Spinal cord (tissue), 10 donors: ENCODE measurements around the gene HOXA6. TPM values are rescaled to one million over a fixed set of nuclear protein-coding genes. Genes with fewer than 3 reads are reported as not detected.
A peak's percentile ranks its signal among the peaks of the same experiment; 100 is the strongest.

Experiments
- DNase-seq, 6 donors: peaks; one replicate each; pipeline versions ENCODE4 v3.0.0 to v3.0.0-alpha.2; 2013 to 2015; ENCODE audit warnings: low spot score in 6 of 6, low read depth in 4 of 6
- H3K27ac ChIP-seq: one replicate; pipeline ENCODE4 v1.5.1; 2013; ENCODE audit warnings: low read depth, low read length, control low read depth
- H3K27me3 ChIP-seq: one replicate; pipeline ENCODE4 v1.6.1; 2013; ENCODE audit warnings: low read length; ENCODE audit not compliant: control insufficient read depth, insufficient read depth
- H3K36me3 ChIP-seq: one replicate; pipeline ENCODE4 v1.6.1; 2013; ENCODE audit warnings: low read length; ENCODE audit not compliant: control insufficient read depth, insufficient read depth
- H3K4me1 ChIP-seq: one replicate; pipeline ENCODE4 v1.6.1; 2013; ENCODE audit warnings: low read length; ENCODE audit not compliant: control insufficient read depth, insufficient read depth
- H3K4me3 ChIP-seq: one replicate; pipeline ENCODE4 v1.5.1; 2013; ENCODE audit warnings: low read depth, low read length, control low read depth
- H3K9me3 ChIP-seq: one replicate; pipeline ENCODE4 v1.6.1; 2013; ENCODE audit warnings: low read length; ENCODE audit not compliant: control insufficient read depth, insufficient read depth
- WGBS: methylation state at CpG from one replicate; pipeline ENCODE4 v1.1.5; 2013; ENCODE audit warnings: missing lambda C conversion rate; ENCODE audit not compliant: insufficient coverage; 5-methylcytosine and 5-hydroxymethylcytosine counted together
- polyA plus RNA-seq, 2 donors: library from polyadenylated mRNA; unstranded; fragments of 120-200 nt; gene quantifications; one replicate each; pipeline ENCODE4 v1.2.1, GENCODE V29; 2013; ENCODE audit not compliant: insufficient read length in 2 of 2
- total RNA-seq, 2 donors: library from RNA; depleted of rRNA in 1 of 2; stranded (reverse); fragments of 120-200 nt in 1 of 2; fragments of >200 nt in 1 of 2; gene quantifications; one replicate each; pipeline versions ENCODE4 v1.2.3 to v1.2.4, GENCODE V29; 2013 to 2014
- donor health status: healthy.

Gene HOXA6
- total and polyA plus RNA-seq, 4 donors = 12.5 to 58.3 (median 33.9) TPM

DNA sequence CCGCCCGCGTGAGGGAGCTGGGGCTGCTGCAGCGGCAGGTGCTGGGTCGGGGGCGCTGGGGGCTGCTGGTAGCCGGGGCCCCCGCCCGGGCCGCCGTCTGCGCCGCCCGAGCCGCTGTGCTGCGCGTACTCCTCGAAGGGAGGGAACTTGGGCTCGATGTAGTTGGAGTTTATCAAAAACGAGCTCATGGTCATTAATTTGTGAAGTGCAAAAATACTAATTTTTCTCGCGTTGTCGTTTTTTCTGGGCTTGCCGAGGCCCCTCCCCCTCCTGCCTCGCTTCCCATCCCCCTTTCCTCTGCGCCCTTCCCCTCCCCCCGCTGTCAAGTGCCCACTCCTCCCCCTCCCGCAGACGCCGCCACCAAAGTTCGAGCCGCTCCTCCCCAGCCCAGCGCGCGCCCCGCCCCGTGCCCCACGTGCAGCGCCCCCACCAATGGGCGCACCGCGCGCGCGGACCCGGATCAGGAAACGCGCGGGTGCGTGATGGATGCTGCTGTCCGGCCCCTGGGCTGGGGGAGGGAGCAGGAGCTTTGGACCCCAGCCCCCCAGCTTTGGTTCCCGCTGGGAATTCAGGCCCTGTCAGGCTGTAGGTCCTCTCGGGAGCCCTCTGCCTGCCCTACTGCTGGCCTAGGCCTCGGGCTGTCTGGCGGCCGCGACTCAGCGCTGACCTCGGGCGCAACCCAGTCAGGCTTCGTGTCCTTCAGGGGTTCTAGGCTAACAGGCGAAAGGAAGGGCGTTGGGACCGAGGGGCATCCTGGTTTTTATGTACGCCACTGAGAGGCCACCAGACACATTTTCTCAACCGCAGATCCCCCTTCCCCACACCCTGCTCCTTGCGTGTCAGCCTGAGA is 16.8 kb downstream of the HOXA6 start, which contains the start of gene HOXA4:
TSS of gene HOXA4 (minus strand) at position 218 of the 850 bp plus-strand sequence. CDS start at position 194, 24 bp downstream.
- Histone ChIP-seq H3K27ac (peak within 1 kb of the TSS; percentile 98), H3K9me3 (no peaks in the 10 kb centered on the region), H3K4me3 (peak within 1 kb of the TSS; percentile 83), H3K36me3 (peaks cover 7% of the 10 kb centered on the region), H3K27me3 (no peaks in the 10 kb centered on the region), H3K4me1 (peaks cover 26% of the 10 kb centered on the region)
- WGBS = under 1% methylated on average over 56 of the region's 67 CpGs
- DNase-seq = peak in 4 of 6 donors; percentile 85 to 97 (median 90)

DNA sequence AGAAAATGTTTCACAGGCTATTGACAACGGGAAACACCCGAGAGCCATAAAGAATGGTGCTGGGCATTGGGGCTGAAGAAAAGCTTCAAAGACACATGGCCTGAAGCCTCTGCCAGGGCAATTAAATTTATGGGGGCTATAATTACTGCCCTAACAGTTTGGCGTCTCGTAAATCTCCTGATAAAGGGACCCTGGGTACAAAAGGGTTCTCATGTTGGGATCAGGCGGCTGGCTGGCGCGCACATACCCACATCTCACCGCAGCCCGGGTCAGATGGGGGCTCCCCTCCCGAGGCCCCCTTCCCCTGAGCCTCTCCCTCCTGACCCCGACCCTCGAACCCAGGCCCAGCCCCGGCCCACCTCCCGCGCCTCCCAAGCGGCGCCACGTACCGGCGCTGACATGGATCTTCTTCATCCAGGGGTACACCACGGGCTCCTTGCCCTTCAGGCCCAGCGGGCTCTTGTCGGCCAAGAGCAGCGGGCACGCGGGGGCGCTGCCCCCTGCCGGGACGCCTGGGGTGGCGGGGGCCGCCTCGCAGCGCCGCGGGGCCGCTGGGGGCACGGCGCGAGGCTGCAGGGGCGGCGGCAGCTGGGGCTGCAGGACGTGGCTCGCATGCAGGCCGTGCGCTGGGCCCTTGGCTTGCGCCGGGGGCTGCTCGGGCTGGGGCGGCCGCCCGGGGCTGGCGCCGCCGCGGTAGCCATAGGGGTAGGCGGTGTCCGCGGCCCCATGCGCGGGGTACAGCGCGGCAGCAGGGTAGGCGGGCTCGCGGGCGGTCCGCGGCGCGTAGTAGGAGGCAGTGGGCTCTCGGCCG is 17.6 kb downstream of the HOXA6 start:
- WGBS = 2% methylated on average over 72 of the region's 72 CpGs
- H3K36me3 ChIP-seq = peaks cover 7% of the 10 kb centered on the region
- H3K9me3 ChIP-seq = no peaks in the 10 kb centered on the region
- peaks cover 1% of the 10 kb centered on the region for H3K27me3 ChIP-seq
- H3K4me3 ChIP-seq = peak overlapping the region; percentile 45
- H3K27ac ChIP-seq = peak overlapping the region; percentile 98
- peaks cover 35% of the 10 kb centered on the region for H3K4me1 ChIP-seq
- DNase-seq = peak in 2 of 6 donors; percentile 84 to 93

DNA sequence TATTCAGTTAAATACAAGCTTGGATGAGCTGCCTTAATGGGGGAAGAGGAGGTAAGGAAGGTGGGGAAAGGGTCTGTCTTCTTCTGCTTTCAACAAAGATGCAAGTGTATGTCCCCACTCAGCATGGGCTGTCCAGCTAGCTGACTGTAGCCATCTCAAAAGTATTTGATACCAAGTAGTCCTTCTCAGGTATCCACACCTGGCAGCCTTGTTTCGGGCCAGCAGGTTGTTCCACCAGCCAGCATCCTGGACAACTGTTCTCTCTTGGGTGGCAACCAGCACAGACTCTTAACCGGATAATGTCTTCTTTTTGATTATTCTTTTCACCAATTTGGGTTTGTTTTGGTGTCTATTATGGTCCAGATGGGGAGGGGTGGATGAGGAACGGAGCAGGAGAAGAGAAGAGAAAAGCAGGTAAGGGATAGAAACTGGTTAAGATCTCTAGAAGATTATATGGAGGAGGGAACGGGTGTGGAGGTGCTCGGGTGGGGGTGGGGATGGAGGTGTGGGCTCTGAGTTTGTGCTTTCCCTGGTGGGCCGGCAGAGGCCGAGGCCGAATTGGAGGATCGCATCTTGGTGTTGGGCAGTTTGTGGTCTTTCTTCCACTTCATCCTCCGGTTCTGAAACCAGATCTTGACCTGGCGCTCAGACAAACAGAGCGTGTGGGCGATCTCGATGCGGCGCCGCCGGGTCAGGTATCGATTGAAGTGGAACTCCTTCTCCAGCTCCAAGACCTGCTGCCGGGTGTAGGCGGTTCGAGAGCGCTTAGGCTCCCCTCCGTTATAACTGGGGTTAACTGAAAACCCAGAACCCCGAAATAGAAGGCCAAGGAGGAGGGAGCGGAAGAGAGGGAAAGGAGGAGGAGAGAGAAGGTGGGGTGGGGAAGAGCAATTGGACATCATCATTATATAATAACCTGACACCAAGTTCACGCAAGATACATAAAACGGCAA is 18.5 kb downstream of the HOXA6 start:
- Histone ChIP-seq H3K4me1 (peaks cover 43% of the 10 kb centered on the region), H3K36me3 (peaks cover 12% of the 10 kb centered on the region), H3K9me3 (no peaks in the 10 kb centered on the region), H3K4me3 (peak overlapping the region; percentile 45), H3K27ac (peak overlapping the region; percentile 98), H3K27me3 (peaks cover 5% of the 10 kb centered on the region)
- DNase-seq = no peak
- WGBS = 38% methylated on average over 20 of the region's 28 CpGs

DNA sequence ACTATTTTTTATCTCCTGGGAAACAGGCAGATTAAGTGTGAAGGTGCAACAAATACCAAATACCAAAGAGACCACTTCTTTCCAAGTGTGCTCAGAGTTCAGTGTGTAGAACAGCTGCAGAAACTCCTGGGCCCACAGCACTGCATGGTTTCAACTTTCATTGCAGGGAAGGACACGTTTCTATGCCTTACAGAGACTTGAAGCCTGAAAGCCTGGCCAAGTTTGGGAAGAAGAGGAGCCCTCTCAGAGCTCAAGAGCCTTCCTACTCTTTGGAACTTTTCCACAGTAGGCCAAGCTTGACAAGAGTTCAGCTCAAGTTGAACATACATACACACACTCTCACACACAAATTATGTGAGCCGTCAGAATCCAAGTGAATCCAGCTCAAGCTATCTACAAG is 19.5 kb downstream of the HOXA6 start:
- peaks cover 5% of the 10 kb centered on the region for H3K27me3 ChIP-seq
- peak in 1 of 6 donors; percentile 72 for DNase-seq

DNA sequence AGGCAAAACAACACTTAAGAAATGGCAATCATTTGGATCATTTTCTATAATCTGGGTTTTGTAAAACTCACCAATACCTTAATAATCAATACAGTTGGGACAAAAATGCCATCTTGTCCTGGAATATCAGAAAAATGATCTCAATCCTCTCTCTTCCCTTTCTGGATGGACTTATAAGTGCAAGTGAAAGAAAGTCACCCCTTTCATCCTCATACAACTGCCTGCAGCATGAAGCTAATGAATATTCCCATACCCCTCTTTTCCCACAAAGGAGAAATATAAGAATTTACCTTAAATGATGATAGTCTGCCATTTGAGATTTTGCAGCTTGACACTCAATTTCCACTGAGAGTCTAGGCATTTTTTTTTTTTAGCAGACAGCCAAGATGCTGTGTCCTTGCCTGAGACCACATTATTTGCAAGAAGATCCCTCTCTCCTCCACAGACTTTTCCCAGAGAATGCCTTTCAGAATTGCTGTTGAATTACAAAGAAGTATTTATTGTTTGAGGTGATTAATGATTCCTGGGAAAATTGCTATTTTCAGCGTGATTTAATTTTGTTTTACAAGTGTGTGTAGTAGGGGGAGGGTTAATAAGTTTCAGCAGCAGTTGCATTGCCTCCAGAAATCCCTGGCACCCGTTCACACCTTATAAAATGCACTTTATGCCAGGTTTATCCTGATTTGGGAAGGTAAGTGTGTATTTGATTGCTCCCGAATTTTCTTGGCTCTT is 20.8 kb downstream of the HOXA6 start:
- H3K9me3 ChIP-seq = no peaks in the 10 kb centered on the region
- peaks cover 22% of the 10 kb centered on the region for H3K36me3 ChIP-seq
- H3K4me1 ChIP-seq = peaks cover 59% of the 10 kb centered on the region
- WGBS = no CpG with 5 or more reads among the region's 3 CpGs
- peak overlapping the region; percentile 98 for H3K27ac ChIP-seq
- no peak overlapping the region for H3K4me3 ChIP-seq
- H3K27me3 ChIP-seq = peaks cover 5% of the 10 kb centered on the region
- DNase-seq = no peak

More for the DNA sequence above, 19.5 kb downstream of the HOXA6 start:
- H3K36me3 ChIP-seq = peaks cover 14% of the 10 kb centered on the region
- H3K4me3 ChIP-seq = no peak overlapping the region
- peak overlapping the region; percentile 98 for H3K27ac ChIP-seq
- WGBS = 14% methylated on average over 1 of the region's 2 CpGs
- no peaks in the 10 kb centered on the region for H3K9me3 ChIP-seq
- peaks cover 47% of the 10 kb centered on the region for H3K4me1 ChIP-seq

DNA sequence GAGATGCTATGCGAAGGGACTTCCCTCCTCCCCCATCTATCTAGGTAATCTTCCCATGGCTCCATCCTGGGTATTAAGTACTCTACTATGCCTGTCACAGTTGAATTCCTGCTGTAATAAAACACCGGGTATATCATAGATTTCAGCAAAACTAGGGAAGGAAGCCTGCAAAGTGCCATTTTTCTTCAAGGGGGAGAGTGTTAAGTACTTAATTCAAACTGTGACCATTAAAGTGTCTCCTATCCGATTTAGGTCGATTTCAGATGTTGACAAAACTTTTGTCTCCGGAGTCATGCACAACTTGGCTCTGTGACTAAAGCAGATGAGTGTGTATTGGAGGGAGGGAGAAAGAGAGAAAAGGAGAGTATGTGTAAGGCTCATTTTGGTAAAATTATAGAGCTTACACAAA is 21.6 kb downstream of the HOXA6 start:
- Histone ChIP-seq H3K4me1 (peaks cover 56% of the 10 kb centered on the region), H3K4me3 (no peak overlapping the region), H3K9me3 (no peaks in the 10 kb centered on the region), H3K27me3 (peaks cover 5% of the 10 kb centered on the region), H3K27ac (peak overlapping the region; percentile 98), H3K36me3 (peaks cover 22% of the 10 kb centered on the region)
- WGBS = 31% methylated on average over 2 of the region's 5 CpGs
- peak in 1 of 6 donors; percentile 85 for DNase-seq

DNA sequence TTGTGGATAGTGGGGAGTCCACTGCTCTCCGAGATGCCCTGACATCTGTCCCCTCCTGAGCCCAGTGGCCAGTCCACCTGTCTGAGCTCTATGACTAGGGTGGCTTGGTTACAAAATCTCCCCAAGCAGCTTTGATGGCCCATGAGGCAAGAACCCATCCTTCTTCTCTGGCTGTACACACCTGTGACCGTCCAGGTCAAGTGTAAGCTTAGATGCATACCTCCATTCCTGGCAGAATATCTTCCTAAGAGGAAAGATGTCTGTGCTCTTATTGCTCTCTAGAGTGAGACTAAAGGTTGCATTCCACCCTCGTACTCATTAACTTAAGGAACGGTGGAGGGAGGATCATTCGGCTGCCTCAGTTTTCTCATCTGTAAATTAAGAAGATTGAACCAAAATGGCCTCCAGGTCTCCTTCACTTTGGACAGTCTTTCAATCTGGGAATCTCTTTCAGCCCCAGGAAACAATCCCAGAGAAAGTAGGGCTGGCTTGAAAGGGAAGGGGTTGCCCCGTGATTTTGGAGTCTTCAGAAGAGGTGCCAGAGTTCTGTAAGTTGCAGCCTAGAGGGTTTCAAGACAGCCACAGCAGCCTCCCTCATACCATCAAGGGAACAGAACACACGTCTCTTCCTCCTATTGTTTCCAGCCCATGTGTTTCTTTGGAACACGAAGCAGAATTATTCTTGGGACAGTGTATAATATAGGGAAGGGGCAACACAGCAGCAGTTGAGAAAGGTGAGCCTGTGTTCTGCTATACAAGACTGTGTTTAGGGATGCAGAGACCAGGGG is 22.5 kb downstream of the HOXA6 start:
- Histone ChIP-seq H3K36me3 (peaks cover 22% of the 10 kb centered on the region), H3K27ac (peak overlapping the region; percentile 98), H3K4me1 (peaks cover 63% of the 10 kb centered on the region), H3K27me3 (peaks cover 8% of the 10 kb centered on the region), H3K4me3 (no peak overlapping the region), H3K9me3 (no peaks in the 10 kb centered on the region)
- DNase-seq = no peak
- whole genome bisulfite sequencing = 40% methylated on average over 2 of the region's 8 CpGs
